RKO (cell line): ENCODE results near the gene TUBA4A.
"Not testable (repeated sequence)": the region's sequence is repeated elsewhere in the genome, so short reads cannot be mapped to it uniquely, and the experiment has no call there.

Experiments used
- DNase-seq: peaks from one replicate; pipeline ENCODE4 v3.0.0-alpha.2; 2016; ENCODE audit warnings: low spot score

TUBA4A gene

GRCh38 chr2:219266886-219267285 is 13.2 kb upstream of the TUBA4A start:
- no peak for DNase-seq

GRCh38 chr2:219266232-219266631 is 12.5 kb upstream of the TUBA4A start:
- no peak for DNase-seq

GRCh38 chr2:219261024-219261855 is 7.5 kb upstream of the TUBA4A start:
- DNase-seq = no peak

- not testable (repeated sequence) for DNase-seq
Measured at GRCh38 chr2:219258942-219259341, 5.2 kb upstream of the TUBA4A start.

- no peak for DNase-seq
Measured at GRCh38 chr2:219254590-219255201, 978 bp upstream of the TUBA4A start.

- peak; percentile 81 for DNase-seq
Measured at GRCh38 chr2:219252900-219253752, 592 bp downstream of the TUBA4A start, which contains the start of gene TUBA4B. TSS of gene TUBA4B (plus strand) at chr2:219253243. CDS start at chr2:219253408, 165 bp downstream.

GRCh38 chr2:219252570-219252899 is 1.2 kb downstream of the TUBA4A start:
- DNase-seq = peak; percentile 35

- DNase-seq = no peak
Measured at GRCh38 chr2:219252084-219252483, 1.6 kb downstream of the TUBA4A start.

GRCh38 chr2:219251656-219252055 is 2.1 kb downstream of the TUBA4A start:
- DNase-seq = no peak

GRCh38 chr2:219250049-219250781 is 3.5 kb downstream of the TUBA4A start:
- no peak for DNase-seq

- DNase-seq = peak; percentile 71
Measured at GRCh38 chr2:219249203-219249980, 4.3 kb downstream of the TUBA4A start.

GRCh38 chr2:219248845-219249202 is 4.9 kb downstream of the TUBA4A start:
- DNase-seq = no peak

GRCh38 chr2:219247678-219248642 is 5.8 kb downstream of the TUBA4A start:
- DNase-seq = no peak

- no peak for DNase-seq
Measured at GRCh38 chr2:219246559-219246958, 7.2 kb downstream of the TUBA4A start.

GRCh38 chr2:219245899-219246230 is 7.9 kb downstream of the TUBA4A start:
- DNase-seq = no peak

- DNase-seq = peak; percentile 93
Measured at GRCh38 chr2:219245148-219245898, 8.4 kb downstream of the TUBA4A start, which contains the start of the genes GLB1L and STK16. TSS of gene GLB1L (minus strand) at chr2:219245444. CDS start at chr2:219243573, 1,871 bp downstream. TSS of gene STK16 (plus strand) at chr2:219245479. CDS start at chr2:219246000, 521 bp downstream.

GRCh38 chr2:219244789-219245147 is 8.9 kb downstream of the TUBA4A start:
- peak; percentile 33 for DNase-seq

- DNase-seq = no peak
Measured at GRCh38 chr2:219243291-219243761, 10.4 kb downstream of the TUBA4A start.

GRCh38 chr2:219234331-219234730 is 19.4 kb downstream of the TUBA4A start:
- no peak for DNase-seq
